G401 (cell line): ENCODE results near the gene JKAMP. TPM values are rescaled to one million over a fixed set of nuclear protein-coding genes. Genes with fewer than 3 reads are reported as not detected.
A peak's percentile ranks its signal among the peaks of the same experiment; 100 is the strongest.

ENCODE experiments used
- DNase-seq: peaks from one replicate; pipeline ENCODE4 v3.0.0-alpha.2; 2015; ENCODE audit warnings: low spot score
- in situ Hi-C: cut with HindIII; loops from 2 replicates; pipeline ENCODE4 v1.10.0; 2016; ENCODE audit warnings: low sequenced_read_pairs, mixed read lengths
- total RNA-seq: library from RNA; depleted of rRNA; stranded (reverse); fragments of >200 nt; shearing (Covaris generic); gene quantifications from 2 replicates; pipeline ENCODE4 v1.2.3, GENCODE V29; 2014; rRNA removed

The JKAMP gene
- total RNA-seq, 1 experiment from 2014 or later = 89.4 TPM

DNA sequence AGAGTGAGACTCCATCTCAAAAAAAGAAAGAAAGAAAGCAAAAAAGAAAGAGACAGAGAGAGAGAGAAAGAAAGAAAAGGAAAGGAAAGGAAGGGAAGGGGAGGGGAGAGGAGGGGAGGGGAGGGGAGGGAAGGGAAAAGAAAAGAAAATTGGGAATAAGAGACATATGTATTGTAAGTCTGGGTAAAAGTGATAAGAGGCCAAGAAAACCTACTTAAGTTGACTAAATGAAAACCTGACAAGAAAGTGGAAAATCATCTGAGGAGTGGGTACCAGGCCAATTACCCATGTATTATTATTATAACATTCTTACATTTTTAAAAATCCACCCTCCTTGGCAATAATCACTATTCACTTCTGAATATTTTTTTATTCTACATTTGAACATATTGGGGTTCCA lies 46.0 kb downstream of the JKAMP start:
- in situ Hi-C loops = no loop called here
- DNase-seq = no peak

- DNase-seq = no peak
- in situ Hi-C loops = no loop called here
Observed at GRCh38 chr14:59532419-59532818, 48.1 kb downstream of the JKAMP start.

DNA sequence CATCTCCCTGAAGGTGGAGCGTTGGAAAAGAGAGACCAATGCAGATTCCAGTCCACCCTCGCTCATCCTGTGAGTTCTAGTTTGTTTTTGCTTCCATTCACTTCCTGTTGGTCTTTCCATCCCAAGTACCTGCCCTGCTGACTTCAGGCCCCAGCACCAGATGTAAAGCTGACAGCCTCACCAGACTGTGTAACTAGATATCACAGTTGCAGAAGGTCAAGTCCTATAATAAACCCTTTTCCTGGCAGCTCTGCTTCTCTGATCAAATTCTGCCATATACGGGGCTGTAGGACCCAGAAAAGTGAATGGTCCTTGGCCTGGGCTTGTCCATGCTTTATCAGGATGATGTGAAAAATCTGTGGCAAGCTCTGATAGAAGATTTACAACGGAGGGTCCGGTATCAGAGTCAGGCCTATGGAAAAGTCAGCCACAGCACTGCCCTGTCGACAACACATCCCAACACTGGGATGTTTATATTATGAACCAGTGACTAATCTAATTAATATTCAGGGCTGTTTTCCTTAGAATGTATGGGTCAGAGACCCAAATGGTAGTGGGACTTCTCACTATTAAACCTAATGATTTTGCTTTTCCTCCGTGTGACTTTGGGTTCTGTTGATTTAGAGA lies 50.2 kb downstream of the JKAMP start:
- DNase-seq = no peak
- in situ Hi-C loops = no loop called here

DNA sequence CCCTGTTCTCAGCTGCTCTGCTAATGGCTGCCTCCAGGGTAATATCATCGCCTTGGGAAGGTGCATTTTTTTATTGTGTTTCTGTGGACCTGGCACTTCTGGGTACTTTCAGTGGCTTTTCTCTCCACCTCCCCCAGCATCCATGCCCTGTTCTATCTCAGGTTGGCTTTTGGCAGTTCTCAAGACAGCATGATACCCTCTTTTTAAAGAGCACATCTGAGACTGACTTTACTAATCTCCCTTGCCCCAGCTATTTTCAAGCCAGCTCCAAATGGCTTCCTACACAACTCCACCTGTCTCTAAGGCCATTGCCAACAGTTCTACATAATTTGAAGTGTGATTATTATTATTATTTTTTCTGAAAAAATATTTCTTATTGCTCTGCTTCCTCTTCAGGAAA lies 53.2 kb downstream of the JKAMP start:
- DNase-seq = peak; percentile 80
- in situ Hi-C loops = no loop called here

DNA sequence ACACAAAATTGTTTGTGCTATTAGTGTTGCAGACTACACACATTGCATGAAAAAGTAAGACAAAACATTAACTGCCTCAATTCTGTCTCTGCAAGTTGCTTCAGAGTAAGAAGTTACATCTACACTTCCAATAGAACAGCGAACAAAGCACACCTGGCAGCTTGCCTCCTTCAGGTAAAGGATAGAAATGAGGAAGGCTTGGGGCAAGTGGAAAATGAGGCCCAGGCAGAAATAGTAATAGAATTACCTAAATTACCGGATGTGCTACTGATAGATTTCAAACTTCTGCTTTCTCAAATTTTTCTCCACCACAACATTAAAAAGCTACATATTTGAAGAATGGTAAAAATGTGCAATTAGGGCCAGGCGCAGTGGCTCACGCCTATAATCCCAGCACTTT lies 54.6 kb downstream of the JKAMP start:
- in situ Hi-C loops = no loop called here

GRCh38 chr14:59540852-59541251 lies 56.5 kb downstream of the JKAMP start:
- DNase-seq = peak; percentile 31

More for the DNA sequence above, 54.6 kb downstream of the JKAMP start:
- peak; percentile 56 for DNase-seq

DNA sequence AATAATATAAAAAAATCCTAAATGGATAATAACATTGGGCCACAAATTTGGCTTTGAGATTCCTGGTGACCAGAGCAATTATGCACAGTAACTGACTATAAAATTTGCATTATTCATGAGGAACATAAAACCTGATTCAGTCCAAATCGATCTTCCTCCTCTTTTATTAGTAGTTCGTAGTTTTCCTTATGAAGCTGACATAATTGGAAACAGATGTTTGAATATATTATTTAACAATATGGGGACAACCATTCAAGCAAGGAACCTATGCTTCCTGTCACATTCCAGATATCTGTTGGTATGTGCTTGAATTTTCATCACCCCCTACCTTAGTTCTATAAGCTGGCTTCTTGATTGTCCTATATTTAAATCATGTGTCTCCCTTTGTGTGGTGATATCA lies 57.4 kb downstream of the JKAMP start:
- in situ Hi-C loops = no loop called here
- DNase-seq = no peak

More at GRCh38 chr14:59540852-59541251, 56.5 kb downstream of the JKAMP start:
- in situ Hi-C loops = no loop called here

DNA sequence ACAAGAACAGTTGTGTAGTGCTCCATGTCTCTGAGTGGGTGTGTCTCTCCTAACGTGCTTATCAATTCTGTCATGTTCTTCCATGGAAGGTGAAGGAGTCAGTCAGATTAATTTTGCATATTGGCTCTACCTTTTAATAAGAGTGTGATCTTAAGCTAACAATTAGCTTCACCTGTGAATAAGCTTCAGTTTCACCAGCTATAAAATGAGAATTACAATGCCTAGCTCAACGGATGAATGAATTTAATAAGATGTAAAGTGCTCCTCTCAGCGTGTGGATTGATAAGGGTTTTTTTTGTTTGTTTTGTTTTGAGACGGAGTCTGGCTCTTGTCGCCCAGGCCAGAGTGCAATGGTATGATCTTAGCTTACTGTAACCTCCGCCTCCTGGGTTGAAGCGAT lies 59.6 kb downstream of the JKAMP start:
- in situ Hi-C loops = no loop called here
- no peak for DNase-seq

GRCh38 chr14:59547310-59547709 lies 63.0 kb downstream of the JKAMP start:
- in situ Hi-C loops = no loop called here

More at GRCh38 chr14:59547310-59547709, 63.0 kb downstream of the JKAMP start:
- DNase-seq = no peak

Other genes starting within 250 kb of the JKAMP start
- 0.06 and 0.71 TPM in 2 replicates for gene GPR135, start 19.1 kb upstream of the JKAMP start, total RNA-seq
- gene L3HYPDH, start 109 bp upstream of the JKAMP start, total RNA-seq = 19.4 and 26.6 TPM in 2 replicates
- gene CCDC175, start 92.3 kb downstream of the JKAMP start, total RNA-seq = not detected in 2 replicates